Measurements from ENCODE around the gene DPH6. TPM values are rescaled to one million over a fixed set of nuclear protein-coding genes. Genes with fewer than 3 reads are reported as not detected.

DPH6 gene
- total RNA-seq, 1 experiment from 2014 or later = 5.3 TPM

- Mint-ChIP-seq H3K4me3 (ENCODE audit: low read depth, unreplicated experiment) (no peak overlapping the region), H3K27me3 (ENCODE audit: unreplicated experiment) (no peaks in the 10 kb centered on the region), H3K4me1 (ENCODE audit: low read depth, unreplicated experiment) (no peaks in the 10 kb centered on the region), H3K36me3 (ENCODE audit: insufficient read depth, unreplicated experiment) (peaks cover 5% of the 10 kb centered on the region), H3K27ac (ENCODE audit: unreplicated experiment) (no peak overlapping the region), H3K9me3 (ENCODE audit: low read depth, unreplicated experiment) (no peaks in the 10 kb centered on the region)
- intact Hi-C loops (cut with micrococcal nuclease; ENCODE audit: unreplicated experiment) = no loop called here
- no peak for TF ChIP-seq CTCF (IDR thresholded peaks at IDR 0.05; ENCODE audit: unreplicated experiment)
- DNase-seq = no peak
- BruUV-seq (replicated peaks) = no TSS peak
- CTCF ChIA-PET = no interaction called here
Measured at GRCh38 chr15:35580606-35581005, 34.6 kb upstream of the DPH6 start.

GRCh38 chr15:35567392-35567791 is 21.4 kb upstream of the DPH6 start:
- H3K4me3 Mint-ChIP-seq (ENCODE audit: low read depth, unreplicated experiment) = no peak overlapping the region
- H3K4me1 Mint-ChIP-seq (ENCODE audit: low read depth, unreplicated experiment) = no peaks in the 10 kb centered on the region
- no peak for DNase-seq
- no peaks in the 10 kb centered on the region for H3K36me3 Mint-ChIP-seq (ENCODE audit: insufficient read depth, unreplicated experiment)
- intact Hi-C loops (cut with micrococcal nuclease; ENCODE audit: unreplicated experiment) = no loop called here
- no peak overlapping the region for H3K27ac Mint-ChIP-seq (ENCODE audit: unreplicated experiment)
- no TSS peak for BruUV-seq (replicated peaks)
- TF ChIP-seq CTCF (IDR thresholded peaks at IDR 0.05; ENCODE audit: unreplicated experiment) = no peak
- H3K27me3 Mint-ChIP-seq (ENCODE audit: unreplicated experiment) = no peaks in the 10 kb centered on the region
- CTCF ChIA-PET = no interaction called here
- no peaks in the 10 kb centered on the region for H3K9me3 Mint-ChIP-seq (ENCODE audit: low read depth, unreplicated experiment)

- no TSS peak for BruUV-seq (replicated peaks)
- no peak overlapping the region for H3K4me3 Mint-ChIP-seq (ENCODE audit: low read depth, unreplicated experiment)
- intact Hi-C loops (cut with micrococcal nuclease; ENCODE audit: unreplicated experiment) = no loop called here
- no peak for TF ChIP-seq CTCF (IDR thresholded peaks at IDR 0.05; ENCODE audit: unreplicated experiment)
- H3K9me3 Mint-ChIP-seq (ENCODE audit: low read depth, unreplicated experiment) = no peaks in the 10 kb centered on the region
- no peak overlapping the region for H3K27ac Mint-ChIP-seq (ENCODE audit: unreplicated experiment)
- H3K4me1 Mint-ChIP-seq (ENCODE audit: low read depth, unreplicated experiment) = no peaks in the 10 kb centered on the region
- no peaks in the 10 kb centered on the region for H3K36me3 Mint-ChIP-seq (ENCODE audit: insufficient read depth, unreplicated experiment)
- no peaks in the 10 kb centered on the region for H3K27me3 Mint-ChIP-seq (ENCODE audit: unreplicated experiment)
- CTCF ChIA-PET = no interaction called here
- DNase-seq = no peak
Measured at GRCh38 chr15:35566991-35567390, 21.0 kb upstream of the DPH6 start.

GRCh38 chr15:35565901-35566300 is 19.9 kb upstream of the DPH6 start:
- H3K27ac Mint-ChIP-seq (ENCODE audit: unreplicated experiment) = no peak overlapping the region
- DNase-seq = no peak
- H3K4me1 Mint-ChIP-seq (ENCODE audit: low read depth, unreplicated experiment) = no peaks in the 10 kb centered on the region
- no peaks in the 10 kb centered on the region for H3K27me3 Mint-ChIP-seq (ENCODE audit: unreplicated experiment)
- no peak for TF ChIP-seq CTCF (IDR thresholded peaks at IDR 0.05; ENCODE audit: unreplicated experiment)
- H3K4me3 Mint-ChIP-seq (ENCODE audit: low read depth, unreplicated experiment) = no peak overlapping the region
- no TSS peak for BruUV-seq (replicated peaks)
- intact Hi-C loops (cut with micrococcal nuclease; ENCODE audit: unreplicated experiment) = no loop called here
- H3K36me3 Mint-ChIP-seq (ENCODE audit: insufficient read depth, unreplicated experiment) = no peaks in the 10 kb centered on the region
- H3K9me3 Mint-ChIP-seq (ENCODE audit: low read depth, unreplicated experiment) = no peaks in the 10 kb centered on the region
- CTCF ChIA-PET = no interaction called here

- no peak for DNase-seq
- Mint-ChIP-seq H3K27me3 (ENCODE audit: unreplicated experiment) (no peaks in the 10 kb centered on the region), H3K27ac (ENCODE audit: unreplicated experiment) (no peak overlapping the region), H3K4me3 (ENCODE audit: low read depth, unreplicated experiment) (no peak overlapping the region), H3K9me3 (ENCODE audit: low read depth, unreplicated experiment) (no peaks in the 10 kb centered on the region), H3K36me3 (ENCODE audit: insufficient read depth, unreplicated experiment) (no peaks in the 10 kb centered on the region), H3K4me1 (ENCODE audit: low read depth, unreplicated experiment) (peaks cover 1% of the 10 kb centered on the region)
- TF ChIP-seq CTCF (IDR thresholded peaks at IDR 0.05; ENCODE audit: unreplicated experiment) = no peak
- intact Hi-C loops (cut with micrococcal nuclease; ENCODE audit: unreplicated experiment) = no loop called here
- BruUV-seq (replicated peaks) = no TSS peak
- CTCF ChIA-PET = no interaction called here
Measured at GRCh38 chr15:35562641-35563040, 16.7 kb upstream of the DPH6 start.
